WTC11 (cell line): Measurements from ENCODE around the gene EPN2. TPM values are rescaled to one million over a fixed set of nuclear protein-coding genes. Genes with fewer than 3 reads are reported as not detected.

ENCODE experiments used
- ATAC-seq: fragments of 200-7000 bp; cut with Tn5 transposase; 2 replicates; pipeline ENCODE4 v1.10.0; 2021; ENCODE audit warnings: mild to moderate bottlenecking, moderate library complexity
- CTCF ChIA-PET: fragments of 300-600 bp; sonication (Branson Sonifier 250); formaldehyde crosslinking; loops from one replicate; lab custom pipeline; 2021; ENCODE audit warnings: antibody characterized with exemption; lab: Charles Lee
- POLR2A ChIA-PET: fragments of 350-600 bp; sonication (Branson Sonifier 250); formaldehyde crosslinking; loops from one replicate; lab custom pipeline; 2021; ENCODE audit warnings: antibody characterized with exemption; lab: Charles Lee
- DNase-seq: peaks from one replicate; pipeline ENCODE4 v3.0.0; 2021; ENCODE audit warnings: low spot score
- H3K27ac Mint-ChIP-seq: 2 replicates; pipeline ENCODE4 v1.8.0; 2021; ENCODE audit warnings: mixed read lengths
- H3K27me3 Mint-ChIP-seq: 2 replicates; pipeline ENCODE4 v1.8.0; 2021; ENCODE audit warnings: low read depth, mild to moderate bottlenecking, moderate library complexity, mixed read lengths
- H3K36me3 Mint-ChIP-seq: 2 replicates; pipeline ENCODE4 v1.8.0; 2021; ENCODE audit warnings: mixed read lengths
- H3K4me1 Mint-ChIP-seq: 2 replicates; pipeline ENCODE4 v1.8.0; 2022; ENCODE audit warnings: mixed read lengths
- H3K4me3 Mint-ChIP-seq: 2 replicates; pipeline ENCODE4 v1.8.0; 2021; ENCODE audit warnings: mild to moderate bottlenecking, moderate library complexity, mixed read lengths
- H3K9me3 Mint-ChIP-seq: 2 replicates; pipeline ENCODE4 v1.8.0; 2021; ENCODE audit warnings: mixed read lengths
- AFF4 ChIP-seq: sonication (generic); formaldehyde crosslinking; IDR thresholded peaks from 2 replicates; pipeline ENCODE4 v1.8.1; 2023; ENCODE audit warnings: mild to moderate bottlenecking, missing genetic modification reagents, borderline replicate concordance
- CREM ChIP-seq: sonication (generic); formaldehyde crosslinking; IDR thresholded peaks from 2 replicates; pipeline ENCODE4 v1.8.1; 2022; ENCODE audit warnings: mild to moderate bottlenecking, missing genetic modification reagents, moderate library complexity
- E2F1 ChIP-seq: sonication (generic); formaldehyde crosslinking; IDR thresholded peaks from 2 replicates; pipeline ENCODE4 v1.8.0; 2022; ENCODE audit warnings: mild to moderate bottlenecking, missing genetic modification reagents
- EMX1 ChIP-seq: fragments of 250-450 bp; sonication (Bioruptor Pico); IDR thresholded peaks from 2 replicates; pipeline ENCODE4 v1.8.0; 2021; ENCODE audit warnings: mild to moderate bottlenecking
- HMGA2 ChIP-seq: fragments of 250-450 bp; sonication (Bioruptor Pico); IDR thresholded peaks from 2 replicates; pipeline ENCODE4 v1.4.0; 2021; ENCODE audit warnings: mild to moderate bottlenecking, moderate library complexity
- MLX ChIP-seq: sonication (generic); formaldehyde crosslinking; IDR thresholded peaks from 2 replicates; pipeline ENCODE4 v1.8.1; 2023; ENCODE audit warnings: mild to moderate bottlenecking, missing genetic modification reagents, moderate library complexity
- NFE2L1 ChIP-seq: sonication (generic); formaldehyde crosslinking; IDR thresholded peaks from 2 replicates; pipeline ENCODE4 v1.8.1; 2023; ENCODE audit warnings: missing genetic modification reagents
- OVOL2 ChIP-seq: fragments of 250-450 bp; sonication (Bioruptor Pico); IDR thresholded peaks from 2 replicates; pipeline ENCODE4 v1.9.0; 2021; ENCODE audit warnings: mild to moderate bottlenecking, borderline replicate concordance
- PREB ChIP-seq: sonication (generic); formaldehyde crosslinking; IDR thresholded peaks from 2 replicates; pipeline ENCODE4 v1.8.1; 2022; ENCODE audit warnings: mild to moderate bottlenecking, missing genetic modification reagents, moderate library complexity, borderline replicate concordance
- RELA ChIP-seq: sonication (generic); formaldehyde crosslinking; IDR thresholded peaks from 2 replicates; pipeline ENCODE4 v1.8.1; 2022; ENCODE audit warnings: missing genetic modification reagents, mild to moderate bottlenecking, borderline replicate concordance
- TEAD1 ChIP-seq: sonication (generic); formaldehyde crosslinking; IDR thresholded peaks from 2 replicates; pipeline ENCODE4 v1.8.0; 2022; ENCODE audit warnings: mild to moderate bottlenecking, missing genetic modification reagents
- TP53 ChIP-seq: sonication (generic); formaldehyde crosslinking; IDR thresholded peaks from 2 replicates; pipeline ENCODE4 v1.8.1; 2023; ENCODE audit warnings: mild to moderate bottlenecking, missing genetic modification reagents
- ZBTB43 ChIP-seq: sonication (generic); formaldehyde crosslinking; IDR thresholded peaks from 2 replicates; pipeline ENCODE4 v1.8.1; 2023; ENCODE audit warnings: mild to moderate bottlenecking, missing genetic modification reagents
- ZNF232 ChIP-seq: sonication (generic); formaldehyde crosslinking; IDR thresholded peaks from 2 replicates; pipeline ENCODE4 v1.8.0; 2022; ENCODE audit warnings: mild to moderate bottlenecking, missing genetic modification reagents
- ZNF281 ChIP-seq: sonication (generic); formaldehyde crosslinking; IDR thresholded peaks from 2 replicates; pipeline ENCODE4 v1.8.0; 2023; ENCODE audit warnings: mild to moderate bottlenecking, missing genetic modification reagents
- ZNF317 ChIP-seq: sonication (generic); formaldehyde crosslinking; IDR thresholded peaks from 2 replicates; pipeline ENCODE4 v1.8.1; 2023; ENCODE audit warnings: low read depth, mild to moderate bottlenecking, moderate library complexity, missing genetic modification reagents, borderline replicate concordance
- ZNF423 ChIP-seq: fragments of 250-450 bp; sonication (Bioruptor Pico); IDR thresholded peaks from 2 replicates; pipeline ENCODE4 v2.1.2; 2022; ENCODE audit warnings: mild to moderate bottlenecking, moderate library complexity
- ZNF425 ChIP-seq: fragments of 250-450 bp; sonication (Bioruptor Pico); conservative IDR thresholded peaks from 2 replicates; pipeline ENCODE4 v1.9.0; 2021; ENCODE audit warnings: mild to moderate bottlenecking
- total RNA-seq: library from RNA; stranded (reverse); gene quantifications from 3 replicates; pipeline ENCODE4 v1.2.3, GENCODE V29; 2021

EPN2 gene
- total RNA-seq, 1 experiment from 2014 or later, result 48.8 TPM

GRCh38 chr17:19376811-19377210, 139.6 kb downstream of the EPN2 start:
- no peak for ATAC-seq
- peaks cover 16% of the 10 kb centered on the region for H3K4me1 Mint-ChIP-seq
- H3K36me3 Mint-ChIP-seq, result peaks cover 25% of the 10 kb centered on the region
- no peak for TF ChIP-seq ZBTB43
- TF ChIP-seq TP53 (CRISPR knock-in tag), result no peak
- 0 out of 2 replicates have a peak, but pooled peaks have one; percentile 11 for TF ChIP-seq HMGA2 (CRISPR knock-in tag)
- TF ChIP-seq ZNF425 (CRISPR knock-in tag), result no peak
- peak overlapping the region; percentile 97 for H3K27ac Mint-ChIP-seq
- ChIA-PET POLR2A (interaction anchor here (1.6 to 1.9 kb wide), 4 partner anchors 10 to 271 kb away, joined by 10 to 14 read pairs (median 14); partner anchors contain the start of genes ALDH3A2, B9D1 and MFAP4), CTCF (interaction anchor here (1.1 to 2.6 kb wide), 9 partner anchors 10 to 390 kb away, joined by 4 to 87 read pairs (median 16); partner anchors contain the start of genes B9D1 and MFAP4)
- H3K27me3 Mint-ChIP-seq, result no peaks in the 10 kb centered on the region
- no peak for DNase-seq
- H3K4me3 Mint-ChIP-seq, result peak overlapping the region; percentile 99
- no peaks in the 10 kb centered on the region for H3K9me3 Mint-ChIP-seq

- Mint-ChIP-seq H3K4me1 (peaks cover 16% of the 10 kb centered on the region), H3K36me3 (peaks cover 31% of the 10 kb centered on the region), H3K27ac (peak overlapping the region; percentile 97), H3K27me3 (no peaks in the 10 kb centered on the region), H3K9me3 (no peaks in the 10 kb centered on the region), H3K4me3 (peak overlapping the region; percentile 99)
- CTCF ChIA-PET, result interaction anchor here (0.7 to 2.6 kb wide), 22 partner anchors 9 to 631 kb away, joined by 3 to 87 read pairs (median 6); partner anchors contain the start of genes ALDH3A2, B9D1, MFAP4 and SLC47A1
- peak; percentile 93 for ATAC-seq
- DNase-seq, result peak; percentile 99
- POLR2A ChIA-PET, result interaction anchor here (0.8 to 1.9 kb wide), 16 partner anchors 9 to 600 kb away, joined by 3 to 14 read pairs (median 5); partner anchors contain the start of genes AKAP10, ALDH3A2, B9D1 and MFAP4
- TF ChIP-seq CREM (CRISPR knock-in tag) (peak; percentile 79), PREB (no peak), HMGA2 (CRISPR knock-in tag) (no peak), AFF4 (no peak), NFE2L1 (CRISPR knock-in tag) (no peak), OVOL2 (CRISPR knock-in tag) (no peak), MLX (CRISPR knock-in tag) (no peak), RELA (CRISPR knock-in tag) (no peak), ZNF281 (CRISPR knock-in tag) (0 out of 2 replicates have a peak, but pooled peaks have one; percentile 18), ZNF423 (CRISPR knock-in tag) (no peak), TP53 (CRISPR knock-in tag) (no peak), E2F1 (no peak), EMX1 (no peak), ZNF232 (CRISPR knock-in tag) (0 out of 2 replicates have a peak, but pooled peaks have one; percentile 11), ZNF317 (CRISPR knock-in tag) (0 out of 2 replicates have a peak, but pooled peaks have one; percentile 28), TEAD1 (CRISPR knock-in tag) (peak; percentile 71; the same call in 1 of the 2 replicates)
These were observed 140.6 kb downstream of the EPN2 start for GRCh38 chr17:19377602-19378415.
